ENCODE data around the gene DDI2.
"Not testable (repeated sequence)": the region's sequence is repeated elsewhere in the genome, so short reads cannot be mapped to it uniquely, and the experiment has no call there.

Gene DDI2

GRCh38 chr1:15617173-15618076, at the start of gene DDI2:
Gene DDI2 (plus strand): TSS chr1:15617458. CDS start chr1:15617671, 213 bp downstream.
- DNase-seq (ENCODE audit: low read depth): peak; percentile 92

DNA sequence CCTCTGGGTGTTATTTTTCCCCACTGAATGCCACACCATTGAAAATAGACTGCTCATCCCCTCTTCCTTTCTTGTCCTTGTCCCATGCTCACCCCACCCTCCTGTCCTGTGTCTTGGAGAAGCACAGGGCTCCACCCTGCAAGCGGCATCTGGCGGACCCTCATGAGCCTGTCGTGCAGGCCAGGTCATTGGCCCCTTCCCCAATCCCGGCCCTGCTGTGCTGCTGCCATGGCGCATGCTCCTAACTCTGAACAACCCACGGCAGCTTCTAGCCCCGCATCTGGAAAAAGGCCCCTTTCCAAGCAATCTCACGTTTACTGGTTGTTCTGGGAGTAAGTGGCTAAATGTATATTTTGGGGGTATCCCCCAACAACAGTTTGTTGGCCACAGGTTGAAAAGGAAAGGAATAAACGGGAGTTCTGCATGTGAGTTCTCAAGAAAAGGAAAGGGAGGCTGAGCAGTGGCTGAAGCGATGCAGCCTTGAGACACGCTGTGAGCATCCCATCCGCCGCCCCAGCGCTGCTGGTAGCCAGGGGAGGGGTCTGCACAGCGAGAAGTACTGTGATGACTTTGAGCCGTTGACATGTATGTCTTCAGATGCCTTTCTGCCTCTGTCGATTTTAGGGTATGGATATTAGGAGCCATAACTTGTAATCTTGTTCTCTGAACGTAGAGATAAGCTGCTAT, 48.7 kb upstream of the DDI2 start:
- DNase-seq (ENCODE audit: low read depth): no peak

GRCh38 chr1:15570861-15571260, 46.4 kb upstream of the DDI2 start:
- no peak for DNase-seq (ENCODE audit: low read depth)

DNA sequence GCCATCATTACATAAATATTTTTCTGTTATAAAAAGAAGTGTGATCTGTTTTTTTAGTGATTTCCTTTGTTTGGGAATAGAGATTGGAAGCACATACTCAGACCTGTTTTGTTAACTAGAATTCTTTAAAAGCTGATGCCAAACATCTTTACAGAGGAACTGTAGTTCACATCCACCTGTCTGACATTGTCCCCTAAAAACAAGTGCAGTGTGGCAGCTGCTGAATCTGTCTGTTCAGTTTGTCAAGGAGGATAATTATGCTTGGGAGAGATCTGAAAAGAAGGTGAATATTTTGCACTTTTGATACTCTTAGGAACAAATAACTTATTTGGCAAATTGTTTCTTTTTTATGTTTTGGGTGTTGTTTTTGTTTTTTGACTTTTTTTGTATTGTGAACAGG, 46.0 kb upstream of the DDI2 start:
- DNase-seq (ENCODE audit: low read depth): no peak

- no peak for DNase-seq (ENCODE audit: low read depth)
Measured at GRCh38 chr1:15573477-15573876, 43.8 kb upstream of the DDI2 start.

GRCh38 chr1:15574741-15575140, 42.5 kb upstream of the DDI2 start:
- DNase-seq (ENCODE audit: low read depth): no peak

DNA sequence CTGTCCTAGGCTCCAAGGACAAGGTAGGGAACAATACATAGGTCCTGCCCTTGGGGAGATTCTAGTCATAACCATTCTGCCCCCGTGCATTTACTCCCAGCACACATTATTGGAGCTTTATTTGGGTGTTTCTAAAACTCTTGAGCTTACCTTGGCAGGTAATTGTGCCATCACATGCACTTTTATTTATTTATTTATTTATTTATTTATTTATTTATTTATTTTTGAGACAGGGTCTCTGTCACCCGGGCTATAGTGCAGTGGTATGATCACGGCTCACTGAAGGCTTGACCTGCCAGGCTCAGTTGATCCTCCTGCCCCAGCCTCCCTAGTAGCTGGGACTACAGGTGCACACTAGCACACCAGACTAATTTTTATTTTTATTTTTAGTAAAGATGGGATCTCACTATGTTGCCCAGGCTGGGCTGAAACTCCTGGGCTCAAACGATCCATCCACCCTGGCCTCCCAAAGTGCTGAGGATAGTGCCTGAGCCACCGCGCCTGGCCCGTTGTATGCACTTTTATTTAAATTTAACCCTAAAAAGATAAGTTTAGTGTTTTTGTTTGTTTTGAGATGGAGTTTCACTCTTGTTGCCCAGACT, 41.6 kb upstream of the DDI2 start:
- no peak for DNase-seq (ENCODE audit: low read depth)

DNA sequence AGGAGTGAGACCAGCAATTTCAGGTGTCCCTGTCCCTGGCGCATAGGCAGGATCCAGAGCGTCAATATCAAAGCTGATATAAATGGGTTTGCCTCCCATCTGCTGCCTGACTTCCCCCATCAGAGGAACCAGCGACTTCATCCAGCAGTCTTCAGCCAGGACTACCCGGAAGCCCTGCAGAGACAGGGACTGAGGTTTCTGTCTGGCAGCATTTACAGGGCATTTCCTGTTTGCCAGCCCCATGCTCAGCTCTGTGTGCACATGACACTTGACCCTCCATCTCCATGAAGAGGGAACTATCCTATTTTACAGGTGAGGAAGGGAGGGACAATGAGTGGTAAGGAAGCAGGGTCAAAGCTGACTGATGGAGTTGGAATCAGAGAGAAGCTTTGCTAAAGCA, 39.6 kb upstream of the DDI2 start:
- DNase-seq (ENCODE audit: low read depth): no peak

DNA sequence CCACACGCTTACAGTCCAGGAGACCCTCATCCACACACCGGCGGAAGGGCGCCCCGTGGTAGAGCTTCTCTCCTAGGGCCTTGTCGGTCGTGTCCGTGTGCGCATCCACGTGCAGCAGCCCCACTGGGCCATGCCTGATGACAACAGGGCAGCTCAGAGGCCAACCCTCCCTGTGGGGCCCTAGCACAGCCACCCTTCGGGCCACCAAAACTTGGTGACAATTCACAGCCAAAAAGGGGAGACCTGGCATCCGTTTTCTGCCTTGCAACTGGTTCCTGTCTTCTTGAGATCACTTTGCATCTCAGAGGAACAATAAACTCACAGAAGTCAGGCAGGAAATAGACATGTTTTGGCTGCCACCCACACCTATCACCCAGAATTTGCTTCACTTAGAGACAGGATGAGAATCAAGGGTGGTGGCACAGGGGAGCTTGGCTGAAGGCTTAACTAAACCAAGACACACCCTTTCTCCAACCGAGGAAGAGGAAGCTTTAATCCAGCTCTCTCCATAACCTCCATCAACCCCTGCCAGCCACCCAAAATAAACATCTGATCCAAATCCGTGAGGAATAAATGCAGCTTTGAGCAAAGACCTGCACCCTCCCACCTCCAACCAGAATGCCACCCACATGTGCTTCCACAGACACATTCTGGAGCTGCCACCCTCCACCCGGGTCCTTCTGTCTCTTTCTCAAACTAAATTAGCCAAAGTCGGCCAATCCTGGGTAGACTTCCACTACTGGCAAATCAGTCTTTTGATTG, 38.2 kb upstream of the DDI2 start:
- DNase-seq (ENCODE audit: low read depth): no peak

DNA sequence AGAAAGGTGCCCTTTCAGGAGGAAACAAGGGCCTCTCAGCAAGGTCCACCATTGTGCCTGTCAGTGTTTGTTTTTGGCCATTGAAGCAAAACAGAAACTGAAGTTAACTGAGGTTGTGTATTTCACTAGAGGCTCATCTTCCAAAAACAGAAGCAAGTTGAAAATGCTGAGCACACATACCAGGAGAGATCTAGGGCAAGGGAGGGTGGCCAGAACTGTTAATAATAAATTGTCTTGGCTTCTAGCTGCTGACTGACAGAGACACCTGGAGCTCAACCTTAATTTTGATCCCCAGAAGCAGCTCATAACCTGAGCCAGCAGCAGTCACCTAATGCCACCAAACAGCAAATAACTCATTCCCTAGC, 37.6 kb upstream of the DDI2 start:
- no peak for DNase-seq (ENCODE audit: low read depth)

DNA sequence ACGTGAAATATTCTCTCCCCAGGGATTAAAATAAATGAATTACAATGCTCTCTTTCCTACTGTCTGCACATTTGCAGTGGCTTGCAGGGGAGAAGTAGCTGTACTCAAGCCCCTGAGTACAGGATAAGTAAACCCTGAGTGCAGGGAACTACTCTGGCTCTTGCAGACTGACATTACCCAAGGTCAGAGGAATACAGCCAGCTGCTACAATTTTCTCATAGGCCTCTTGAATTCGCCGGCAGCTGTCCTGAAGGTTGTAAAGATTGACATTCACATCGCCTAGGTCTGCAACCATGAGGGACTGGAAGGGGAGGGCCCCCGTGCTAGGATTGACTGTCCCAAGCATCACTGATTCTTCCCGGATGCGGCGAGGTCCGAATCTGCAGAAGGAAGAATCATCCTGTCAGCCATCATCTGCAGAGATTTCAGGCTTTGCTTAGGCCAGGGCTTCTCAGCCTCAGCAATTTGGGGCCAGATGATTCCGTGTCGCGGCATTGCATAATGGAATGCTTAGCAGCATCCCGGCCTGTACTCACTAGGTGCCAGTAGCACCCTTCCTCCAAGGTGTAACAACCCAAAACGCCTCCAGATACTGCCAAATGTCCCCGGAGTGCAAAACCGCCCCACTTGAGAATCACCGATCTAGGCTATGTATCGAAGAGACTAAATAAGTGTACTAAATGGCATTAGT, 34.1 kb upstream of the DDI2 start:
- DNase-seq (ENCODE audit: low read depth): no peak

GRCh38 chr1:15584489-15585363, 32.5 kb upstream of the DDI2 start, which contains the start of gene AGMAT:
Gene AGMAT (minus strand): TSS chr1:15585051. CDS start chr1:15584967, 84 bp downstream.
- DNase-seq (ENCODE audit: low read depth): no peak

DNA sequence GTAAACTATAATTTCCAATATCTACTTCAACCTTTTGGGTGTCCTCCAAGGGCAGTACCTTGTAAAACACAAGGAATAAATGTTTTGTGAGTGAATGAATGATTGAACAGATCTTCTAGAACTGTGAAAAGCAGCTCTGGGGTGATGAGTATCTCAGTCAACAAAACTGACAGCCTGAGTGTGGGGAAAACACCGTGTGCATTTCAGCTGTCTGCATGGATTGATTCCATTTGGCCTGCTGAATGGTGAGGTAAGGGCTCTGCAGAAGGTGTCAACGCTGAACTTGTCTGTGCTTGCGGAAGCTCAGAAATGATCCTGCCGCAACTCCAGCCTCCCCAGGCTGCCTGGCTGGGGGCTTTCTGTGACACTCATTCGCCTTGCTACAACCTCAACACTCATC, 25.0 kb upstream of the DDI2 start:
- no peak for DNase-seq (ENCODE audit: low read depth)

- DNase-seq (ENCODE audit: low read depth): no peak
Measured at GRCh38 chr1:15595809-15596617, 21.2 kb upstream of the DDI2 start.

DNA sequence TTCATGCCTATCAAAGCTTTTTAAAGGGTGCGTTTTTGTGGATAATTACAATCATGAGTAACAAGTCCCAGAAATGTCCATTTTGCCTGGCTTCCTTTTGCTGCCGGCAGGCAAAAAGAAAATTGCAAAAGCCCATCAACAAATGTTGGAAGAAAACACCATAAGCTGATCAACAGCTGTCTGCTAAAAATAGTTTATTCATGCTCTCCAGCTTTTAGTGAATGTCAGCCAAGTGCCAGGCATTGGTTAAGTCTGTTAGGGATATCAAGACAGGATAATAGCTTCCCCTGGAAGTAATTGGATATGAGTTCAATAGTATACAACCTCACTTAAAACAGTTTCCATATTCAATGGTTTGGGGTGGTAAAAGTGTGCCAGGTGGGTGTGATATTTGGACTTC, 18.8 kb upstream of the DDI2 start:
- DNase-seq (ENCODE audit: low read depth): no peak

- peak; percentile 87 for DNase-seq (ENCODE audit: low read depth)
Measured at GRCh38 chr1:15603050-15603965, 13.9 kb upstream of the DDI2 start.

GRCh38 chr1:15603966-15604282, 13.3 kb upstream of the DDI2 start:
- not testable (repeated sequence) for DNase-seq (ENCODE audit: low read depth)

GRCh38 chr1:15604400-15604799, 12.9 kb upstream of the DDI2 start:
- not testable (repeated sequence) for DNase-seq (ENCODE audit: low read depth)
